Activated CD4-positive, alpha-beta T cell treated with anti-CD3 and anti-CD28 coated beads, Interleukin-2, amount 10 ng/mL, durations not matched to agents 24 days and 14 days (primary cell): Measurements from ENCODE around the gene CD99L2. TPM values are rescaled to one million over a fixed set of nuclear protein-coding genes. Genes with fewer than 3 reads are reported as not detected.

ENCODE experiments used
- DNase-seq: peaks from one replicate; pipeline ENCODE4 v3.0.0; 2022
- H3K27ac Mint-ChIP-seq: one replicate; pipeline ENCODE4 v1.8.0; 2022; ENCODE audit warnings: mild to moderate bottlenecking, mixed read lengths
- H3K27me3 Mint-ChIP-seq: one replicate; pipeline ENCODE4 v1.8.0; 2022; ENCODE audit warnings: mixed read lengths
- H3K36me3 Mint-ChIP-seq: one replicate; pipeline ENCODE4 v1.8.0; 2022; ENCODE audit warnings: low read depth, mild to moderate bottlenecking, mixed read lengths
- H3K4me1 Mint-ChIP-seq: one replicate; pipeline ENCODE4 v1.8.0; 2021; ENCODE audit warnings: mixed read lengths
- H3K4me3 Mint-ChIP-seq: one replicate; pipeline ENCODE4 v1.8.0; 2022; ENCODE audit warnings: mild to moderate bottlenecking, moderate library complexity, mixed read lengths
- H3K9me3 Mint-ChIP-seq: one replicate; pipeline ENCODE4 v1.8.0; 2021; ENCODE audit warnings: mixed read lengths
- intact Hi-C: fragments of 100-400 bp; cut with micrococcal nuclease; formaldehyde crosslinking; loops from one replicate; pipeline ENCODE4 v1.15.1; 2023
- total RNA-seq: library from RNA; stranded (reverse); gene quantifications from 2 replicates; pipeline ENCODE4 v1.2.3, GENCODE V29; 2022

Gene CD99L2
- total RNA-seq, 1 donor from 2014 or later = 10.9 TPM

GRCh38 chrX:150777328-150777992 is 121.0 kb downstream of the CD99L2 start:
- no peaks in the 10 kb centered on the region for H3K36me3 Mint-ChIP-seq
- no peak for DNase-seq
- H3K27ac Mint-ChIP-seq = no peak overlapping the region
- H3K9me3 Mint-ChIP-seq = no peaks in the 10 kb centered on the region
- intact Hi-C loops = loop anchor here (10.0 kb wide), 1 partner anchor 207 kb away; the partner anchor contains the start of gene HMGB3
- no peaks in the 10 kb centered on the region for H3K27me3 Mint-ChIP-seq
- H3K4me3 Mint-ChIP-seq = no peak overlapping the region
- H3K4me1 Mint-ChIP-seq = no peaks in the 10 kb centered on the region

GRCh38 chrX:150775569-150776350 is 122.7 kb downstream of the CD99L2 start:
- H3K36me3 Mint-ChIP-seq = no peaks in the 10 kb centered on the region
- H3K4me1 Mint-ChIP-seq = no peaks in the 10 kb centered on the region
- H3K9me3 Mint-ChIP-seq = no peaks in the 10 kb centered on the region
- no peak overlapping the region for H3K4me3 Mint-ChIP-seq
- no peaks in the 10 kb centered on the region for H3K27me3 Mint-ChIP-seq
- H3K27ac Mint-ChIP-seq = no peak overlapping the region
- no peak for DNase-seq
- intact Hi-C loops = loop anchor here (10.0 kb wide), 1 partner anchor 209 kb away; the partner anchor contains the start of gene HMGB3

DNA sequence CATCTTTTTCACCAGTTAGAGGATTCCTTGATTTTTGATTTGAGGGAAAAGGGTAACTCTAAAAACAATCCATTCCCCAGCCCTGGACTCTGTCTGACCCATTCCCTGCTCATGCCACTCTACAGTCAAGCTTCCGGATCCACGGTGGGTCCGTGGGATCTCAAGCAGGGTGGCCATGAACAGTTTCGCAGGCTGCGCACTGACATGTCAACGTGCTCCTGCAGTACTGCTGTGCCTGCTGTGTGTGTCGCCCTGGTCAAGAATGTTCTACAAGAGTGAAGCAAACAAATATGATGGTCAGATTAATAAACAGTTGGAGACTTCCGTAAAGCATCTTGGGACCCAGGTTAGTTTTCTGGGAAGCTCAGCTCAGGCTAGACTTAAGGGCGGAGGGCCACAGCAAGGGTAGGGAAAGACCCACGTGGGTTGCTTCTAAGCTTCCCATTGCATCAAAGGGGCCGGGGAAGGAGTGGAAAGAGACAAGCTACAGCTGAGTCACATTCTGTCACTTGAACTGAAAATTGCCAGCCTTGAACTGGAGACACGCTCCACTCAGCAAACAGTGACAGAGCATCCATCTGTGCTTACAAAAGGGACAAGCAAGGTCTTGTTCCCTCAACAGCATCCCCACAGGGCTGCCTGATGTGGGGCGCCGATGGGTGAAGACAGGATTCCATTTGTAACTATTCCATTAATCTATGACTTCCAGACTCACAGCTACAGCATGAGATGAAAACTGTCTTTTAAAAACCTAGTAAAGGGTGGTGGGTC is 123.5 kb downstream of the CD99L2 start:
- no peaks in the 10 kb centered on the region for H3K36me3 Mint-ChIP-seq
- DNase-seq = no peak
- H3K27ac Mint-ChIP-seq = no peak overlapping the region
- H3K4me3 Mint-ChIP-seq = no peak overlapping the region
- no peaks in the 10 kb centered on the region for H3K9me3 Mint-ChIP-seq
- no peaks in the 10 kb centered on the region for H3K27me3 Mint-ChIP-seq
- intact Hi-C loops = loop anchor here (5.0 to 10.0 kb wide), 2 partner anchors 210 to 907 kb away; partner anchors contain the start of gene HMGB3
- no peaks in the 10 kb centered on the region for H3K4me1 Mint-ChIP-seq

DNA sequence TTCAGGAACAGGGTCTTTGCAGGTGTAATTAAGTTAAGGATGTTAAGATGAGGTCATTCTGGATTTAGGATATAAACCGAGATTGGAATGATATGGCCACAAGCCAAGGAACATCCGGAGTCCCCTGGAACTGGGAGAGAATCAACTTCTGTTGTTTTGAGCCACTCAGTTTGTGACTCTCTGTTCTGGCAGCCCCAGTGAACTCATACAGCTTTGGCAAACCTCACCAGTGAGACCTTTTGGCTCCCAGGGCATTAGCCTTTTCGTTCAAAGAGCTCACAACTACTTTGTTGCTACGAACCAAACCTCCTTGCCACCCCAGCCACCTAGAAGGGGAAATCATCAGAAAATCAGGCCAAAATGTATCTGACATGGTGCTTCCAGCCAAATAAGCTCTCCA is 124.8 kb downstream of the CD99L2 start:
- no peak for DNase-seq
- no peaks in the 10 kb centered on the region for H3K4me1 Mint-ChIP-seq
- intact Hi-C loops = loop anchor here (5.0 to 10.0 kb wide), 2 partner anchors 211 to 909 kb away; partner anchors contain the start of gene HMGB3
- H3K27ac Mint-ChIP-seq = no peak overlapping the region
- no peaks in the 10 kb centered on the region for H3K36me3 Mint-ChIP-seq
- H3K27me3 Mint-ChIP-seq = no peaks in the 10 kb centered on the region
- H3K4me3 Mint-ChIP-seq = no peak overlapping the region
- H3K9me3 Mint-ChIP-seq = no peaks in the 10 kb centered on the region

GRCh38 chrX:150773117-150773516 is 125.4 kb downstream of the CD99L2 start:
- no peaks in the 10 kb centered on the region for H3K4me1 Mint-ChIP-seq
- no peaks in the 10 kb centered on the region for H3K36me3 Mint-ChIP-seq
- no peak overlapping the region for H3K4me3 Mint-ChIP-seq
- DNase-seq = no peak
- intact Hi-C loops = loop anchor here (5.0 to 10.0 kb wide), 2 partner anchors 212 to 909 kb away; partner anchors contain the start of gene HMGB3
- no peaks in the 10 kb centered on the region for H3K9me3 Mint-ChIP-seq
- no peaks in the 10 kb centered on the region for H3K27me3 Mint-ChIP-seq
- H3K27ac Mint-ChIP-seq = no peak overlapping the region

DNA sequence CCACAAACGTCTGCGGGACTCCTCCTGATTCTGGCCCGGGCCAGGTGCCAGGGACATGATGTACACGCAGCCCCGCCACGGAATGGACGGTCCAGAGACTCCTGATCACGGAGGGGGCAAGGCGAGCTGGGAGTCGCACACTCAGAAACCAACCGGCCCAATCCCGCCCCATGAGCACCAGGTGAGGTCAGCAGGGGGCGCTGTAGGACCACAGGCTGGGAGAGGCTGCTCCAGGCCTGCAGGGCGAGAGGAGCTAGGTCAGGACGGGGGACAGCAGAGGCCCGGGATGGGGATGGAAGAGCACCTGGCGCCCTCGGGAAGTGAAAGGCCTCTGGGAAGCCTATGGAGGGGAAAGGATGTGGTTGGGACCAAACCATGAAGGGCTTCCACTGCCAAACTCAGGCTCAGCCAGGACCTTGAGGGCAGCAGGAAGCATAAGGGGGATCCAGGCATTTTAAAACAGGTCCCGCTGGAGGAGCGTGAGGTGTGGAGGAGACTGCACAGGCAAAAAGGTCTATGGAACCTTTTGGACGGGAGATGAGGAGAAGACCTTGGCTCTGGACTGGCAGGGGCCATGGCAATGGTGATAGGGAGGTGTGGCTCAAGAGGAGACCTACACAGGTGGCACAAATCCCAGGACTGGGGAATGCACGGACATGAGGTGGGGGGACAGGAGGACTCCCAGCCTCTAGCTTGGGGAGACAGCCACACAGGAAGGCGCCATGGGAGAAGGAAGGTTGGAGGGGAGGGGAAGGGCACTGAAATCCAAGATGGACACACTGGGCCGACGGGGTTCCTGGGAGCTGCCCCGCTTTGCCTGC is 126.1 kb downstream of the CD99L2 start:
- Mint-ChIP-seq H3K27me3 (no peaks in the 10 kb centered on the region), H3K9me3 (no peaks in the 10 kb centered on the region), H3K4me1 (peaks cover 2% of the 10 kb centered on the region), H3K27ac (no peak overlapping the region), H3K36me3 (no peaks in the 10 kb centered on the region), H3K4me3 (no peak overlapping the region)
- DNase-seq = peak; percentile 92
- intact Hi-C loops = loop anchor here (1.0 to 10.0 kb wide), 3 partner anchors 212 to 910 kb away; partner anchors contain the start of gene HMGB3

- no peak for DNase-seq
- Mint-ChIP-seq H3K36me3 (peaks cover 2% of the 10 kb centered on the region), H3K27me3 (no peaks in the 10 kb centered on the region), H3K4me1 (peaks cover 2% of the 10 kb centered on the region), H3K9me3 (no peaks in the 10 kb centered on the region), H3K27ac (no peak overlapping the region), H3K4me3 (no peak overlapping the region)
- intact Hi-C loops = loop anchor here (5.0 to 10.0 kb wide), 2 partner anchors 214 to 911 kb away; partner anchors contain the start of gene HMGB3
Observed at GRCh38 chrX:150771116-150771515, 127.4 kb downstream of the CD99L2 start.

GRCh38 chrX:150770623-150771022 is 127.8 kb downstream of the CD99L2 start:
- H3K36me3 Mint-ChIP-seq = peaks cover 2% of the 10 kb centered on the region
- intact Hi-C loops = loop anchor here (5.0 to 10.0 kb wide), 2 partner anchors 214 to 912 kb away; partner anchors contain the start of gene HMGB3
- H3K4me1 Mint-ChIP-seq = peaks cover 2% of the 10 kb centered on the region
- no peak for DNase-seq
- H3K4me3 Mint-ChIP-seq = no peak overlapping the region
- H3K27ac Mint-ChIP-seq = no peak overlapping the region
- no peaks in the 10 kb centered on the region for H3K9me3 Mint-ChIP-seq
- no peaks in the 10 kb centered on the region for H3K27me3 Mint-ChIP-seq

GRCh38 chrX:150769408-150769807 is 129.1 kb downstream of the CD99L2 start:
- Mint-ChIP-seq H3K27ac (no peak overlapping the region), H3K9me3 (no peaks in the 10 kb centered on the region), H3K4me3 (no peak overlapping the region), H3K36me3 (peaks cover 2% of the 10 kb centered on the region), H3K27me3 (no peaks in the 10 kb centered on the region), H3K4me1 (peaks cover 2% of the 10 kb centered on the region)
- no peak for DNase-seq
- intact Hi-C loops = no loop called here

GRCh38 chrX:150768580-150769190 is 129.8 kb downstream of the CD99L2 start:
- Mint-ChIP-seq H3K9me3 (no peaks in the 10 kb centered on the region), H3K4me3 (no peak overlapping the region), H3K36me3 (peaks cover 4% of the 10 kb centered on the region), H3K27ac (no peak overlapping the region), H3K4me1 (peaks cover 2% of the 10 kb centered on the region), H3K27me3 (no peaks in the 10 kb centered on the region)
- intact Hi-C loops = no loop called here
- no peak for DNase-seq

- Mint-ChIP-seq H3K4me3 (no peak overlapping the region), H3K27me3 (no peaks in the 10 kb centered on the region), H3K27ac (no peak overlapping the region), H3K4me1 (peaks cover 2% of the 10 kb centered on the region), H3K36me3 (peaks cover 4% of the 10 kb centered on the region), H3K9me3 (no peaks in the 10 kb centered on the region)
- DNase-seq = no peak
- intact Hi-C loops = no loop called here
Observed at GRCh38 chrX:150768132-150768485, 130.4 kb downstream of the CD99L2 start.

GRCh38 chrX:150767475-150768131 is 130.9 kb downstream of the CD99L2 start:
- DNase-seq = no peak
- intact Hi-C loops = no loop called here

More at GRCh38 chrX:150767475-150768131, 130.9 kb downstream of the CD99L2 start:
- Mint-ChIP-seq H3K27me3 (no peaks in the 10 kb centered on the region), H3K27ac (no peak overlapping the region), H3K9me3 (no peaks in the 10 kb centered on the region), H3K36me3 (peaks cover 4% of the 10 kb centered on the region), H3K4me1 (peaks cover 2% of the 10 kb centered on the region), H3K4me3 (no peak overlapping the region)
